GM12874 (cell line): ENCODE measurements around the gene CFAP57.

Experiments
- TF ChIP-seq, protein P1 (sequence below): IDR thresholded peaks from 2 replicates; pipeline ENCODE4 v1.5.1; 2011; ENCODE audit warnings: low read depth, mild to moderate bottlenecking, control low read depth, low read length, moderate library complexity; ENCODE audit not compliant: insufficient read depth

The CFAP57 gene

DNA sequence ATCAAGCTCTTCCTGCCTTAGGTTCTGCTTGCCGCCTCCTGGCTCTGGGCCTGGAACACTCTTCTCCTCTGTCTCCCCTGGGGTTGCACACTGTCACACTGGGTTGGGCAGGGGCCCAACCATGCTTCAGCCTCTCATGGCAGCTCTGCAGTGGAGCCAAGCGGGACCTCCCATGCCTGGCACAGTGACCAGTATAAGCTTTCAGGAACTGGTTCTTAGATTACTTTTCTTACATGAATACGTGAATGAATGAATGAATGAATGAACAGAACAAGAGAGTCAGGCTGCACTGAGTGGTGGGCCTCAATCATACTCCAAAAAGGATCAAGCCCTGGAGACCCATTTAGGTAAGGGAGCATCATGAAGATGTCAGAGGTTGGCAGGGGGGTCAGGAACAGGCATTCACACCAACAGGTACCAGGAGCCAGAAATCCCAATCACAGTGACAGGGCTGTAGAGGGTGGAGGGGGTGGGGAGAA, 66.9 kb downstream of the CFAP57 start:
- TF ChIP-seq, protein P1, sequence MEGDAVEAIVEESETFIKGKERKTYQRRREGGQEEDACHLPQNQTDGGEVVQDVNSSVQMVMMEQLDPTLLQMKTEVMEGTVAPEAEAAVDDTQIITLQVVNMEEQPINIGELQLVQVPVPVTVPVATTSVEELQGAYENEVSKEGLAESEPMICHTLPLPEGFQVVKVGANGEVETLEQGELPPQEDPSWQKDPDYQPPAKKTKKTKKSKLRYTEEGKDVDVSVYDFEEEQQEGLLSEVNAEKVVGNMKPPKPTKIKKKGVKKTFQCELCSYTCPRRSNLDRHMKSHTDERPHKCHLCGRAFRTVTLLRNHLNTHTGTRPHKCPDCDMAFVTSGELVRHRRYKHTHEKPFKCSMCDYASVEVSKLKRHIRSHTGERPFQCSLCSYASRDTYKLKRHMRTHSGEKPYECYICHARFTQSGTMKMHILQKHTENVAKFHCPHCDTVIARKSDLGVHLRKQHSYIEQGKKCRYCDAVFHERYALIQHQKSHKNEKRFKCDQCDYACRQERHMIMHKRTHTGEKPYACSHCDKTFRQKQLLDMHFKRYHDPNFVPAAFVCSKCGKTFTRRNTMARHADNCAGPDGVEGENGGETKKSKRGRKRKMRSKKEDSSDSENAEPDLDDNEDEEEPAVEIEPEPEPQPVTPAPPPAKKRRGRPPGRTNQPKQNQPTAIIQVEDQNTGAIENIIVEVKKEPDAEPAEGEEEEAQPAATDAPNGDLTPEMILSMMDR: no peak

- TF ChIP-seq, protein P1: no peak
Observed at GRCh38 chr1:43239484-43239883, 67.4 kb downstream of the CFAP57 start.

DNA sequence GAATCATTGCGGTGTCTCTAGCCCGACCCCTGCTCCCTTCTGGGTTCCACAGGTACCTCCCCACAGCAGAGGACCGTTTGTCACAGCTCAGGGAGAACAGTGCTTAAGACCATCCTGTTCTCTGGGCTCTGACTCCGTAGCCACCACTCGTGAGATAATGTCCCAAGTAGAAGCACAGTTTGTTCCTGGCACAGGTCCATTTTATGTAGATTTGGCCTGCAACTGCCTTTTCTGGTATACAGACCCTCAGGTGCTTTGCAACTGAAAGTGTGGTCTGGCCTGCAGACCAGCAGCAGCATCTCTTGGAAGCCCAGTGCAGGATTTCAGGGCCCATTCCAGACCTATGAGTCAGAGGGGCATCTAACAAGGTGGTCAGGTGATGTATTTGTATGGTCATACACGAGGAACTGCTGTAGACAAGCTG, 69.3 kb downstream of the CFAP57 start:
- TF ChIP-seq, protein P1: no peak

DNA sequence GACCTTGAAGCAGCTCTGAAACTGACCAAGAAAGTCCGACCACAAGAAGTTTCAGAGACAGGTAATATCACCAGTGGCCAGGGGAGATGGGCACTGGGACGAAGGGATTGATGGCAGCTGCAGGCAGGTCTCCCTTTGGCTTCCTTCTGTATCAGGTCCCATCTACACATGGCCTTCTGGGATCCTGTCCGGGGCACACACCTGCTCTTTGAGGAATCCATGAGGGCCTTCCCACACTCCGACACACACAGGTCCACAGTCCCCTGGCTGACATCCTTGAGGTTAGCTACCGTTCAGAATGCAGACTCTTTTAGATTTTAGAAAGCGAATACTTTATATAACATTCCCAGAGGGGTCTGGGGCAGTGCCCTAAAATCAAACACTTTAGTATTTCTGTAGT, 71.2 kb downstream of the CFAP57 start:
- TF ChIP-seq, protein P1: no peak

- TF ChIP-seq, protein P1: no peak
Observed at GRCh38 chr1:43246466-43247213, 74.5 kb downstream of the CFAP57 start.

GRCh38 chr1:43247256-43247921, 75.3 kb downstream of the CFAP57 start:
- TF ChIP-seq, protein P1: no peak

DNA sequence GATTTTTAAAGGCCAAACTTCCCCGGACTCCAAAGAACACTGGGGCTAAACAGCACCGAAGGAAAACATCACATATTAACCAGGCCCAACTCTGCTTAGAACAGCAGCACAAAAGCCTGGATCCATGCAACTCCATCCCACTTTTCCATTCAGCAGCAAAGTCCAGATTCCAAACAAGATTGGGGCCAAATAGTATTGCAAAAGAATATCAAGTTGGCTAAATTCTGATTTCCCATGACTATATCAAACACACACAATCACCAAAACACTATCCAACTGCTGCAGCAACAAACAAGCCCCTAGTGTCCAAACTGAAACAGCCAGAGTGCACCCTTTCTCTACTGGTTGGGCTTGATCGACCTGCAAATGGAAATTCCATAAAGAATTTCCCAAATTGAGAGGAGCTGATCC, 78.2 kb downstream of the CFAP57 start:
- TF ChIP-seq, protein P1: no peak
